ENCODE measurements around the gene TMEM214.
A peak's percentile ranks its signal among the peaks of the same experiment; 100 is the strongest.

Gene TMEM214

DNA sequence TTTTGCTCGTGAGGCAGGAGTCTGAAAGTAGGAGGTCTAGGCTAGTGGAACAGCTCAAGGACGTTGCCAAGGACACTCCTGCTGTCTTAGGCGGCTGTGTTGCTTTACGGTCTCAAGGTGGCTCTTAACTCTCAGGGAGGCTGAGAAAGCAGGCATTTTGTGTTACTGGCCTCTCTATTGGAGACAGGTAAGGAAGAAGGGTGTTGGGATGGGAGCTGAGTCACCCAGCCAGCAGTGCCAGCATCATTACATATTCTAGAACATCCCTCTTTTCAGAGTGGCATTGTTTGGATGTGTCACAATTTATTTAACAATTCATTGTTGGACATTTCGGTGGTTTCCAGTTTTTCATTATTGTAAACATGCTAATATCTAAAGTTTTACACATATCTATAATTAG lies 30.8 kb upstream of the TMEM214 start:
- H3K4me3 ChIP-seq (ENCODE audit: low read depth, low read length), result no peak overlapping the region
- TF ChIP-seq, protein P1, sequence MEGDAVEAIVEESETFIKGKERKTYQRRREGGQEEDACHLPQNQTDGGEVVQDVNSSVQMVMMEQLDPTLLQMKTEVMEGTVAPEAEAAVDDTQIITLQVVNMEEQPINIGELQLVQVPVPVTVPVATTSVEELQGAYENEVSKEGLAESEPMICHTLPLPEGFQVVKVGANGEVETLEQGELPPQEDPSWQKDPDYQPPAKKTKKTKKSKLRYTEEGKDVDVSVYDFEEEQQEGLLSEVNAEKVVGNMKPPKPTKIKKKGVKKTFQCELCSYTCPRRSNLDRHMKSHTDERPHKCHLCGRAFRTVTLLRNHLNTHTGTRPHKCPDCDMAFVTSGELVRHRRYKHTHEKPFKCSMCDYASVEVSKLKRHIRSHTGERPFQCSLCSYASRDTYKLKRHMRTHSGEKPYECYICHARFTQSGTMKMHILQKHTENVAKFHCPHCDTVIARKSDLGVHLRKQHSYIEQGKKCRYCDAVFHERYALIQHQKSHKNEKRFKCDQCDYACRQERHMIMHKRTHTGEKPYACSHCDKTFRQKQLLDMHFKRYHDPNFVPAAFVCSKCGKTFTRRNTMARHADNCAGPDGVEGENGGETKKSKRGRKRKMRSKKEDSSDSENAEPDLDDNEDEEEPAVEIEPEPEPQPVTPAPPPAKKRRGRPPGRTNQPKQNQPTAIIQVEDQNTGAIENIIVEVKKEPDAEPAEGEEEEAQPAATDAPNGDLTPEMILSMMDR (conservative IDR thresholded peaks at IDR 0.05; ENCODE audit: low read depth, low read length), result no peak
- DNase-seq (ENCODE audit: low read depth), result no peak

DNA sequence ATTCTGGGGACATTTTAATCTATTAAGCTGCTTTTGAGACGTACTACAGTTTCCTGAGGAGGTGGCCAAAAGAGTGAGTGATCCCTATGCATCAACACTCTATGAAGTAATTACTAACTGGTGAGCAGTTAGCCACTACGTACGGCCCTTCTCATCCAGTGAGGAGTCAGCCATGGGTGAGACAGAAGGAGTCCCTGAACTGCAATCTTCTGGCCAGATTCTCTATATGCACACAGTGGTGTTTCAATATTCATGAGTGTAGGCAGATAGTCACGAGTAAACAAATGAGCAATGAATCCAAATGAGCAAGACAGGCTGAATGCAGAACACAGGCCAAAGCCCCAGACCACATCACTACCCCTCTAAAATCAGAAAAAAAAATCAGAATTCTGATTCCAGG lies 29.8 kb upstream of the TMEM214 start:
- no peak overlapping the region for H3K4me3 ChIP-seq (ENCODE audit: low read depth, low read length)
- DNase-seq (ENCODE audit: low read depth), result no peak
- TF ChIP-seq, protein P1 (conservative IDR thresholded peaks at IDR 0.05; ENCODE audit: low read depth, low read length), result no peak

DNA sequence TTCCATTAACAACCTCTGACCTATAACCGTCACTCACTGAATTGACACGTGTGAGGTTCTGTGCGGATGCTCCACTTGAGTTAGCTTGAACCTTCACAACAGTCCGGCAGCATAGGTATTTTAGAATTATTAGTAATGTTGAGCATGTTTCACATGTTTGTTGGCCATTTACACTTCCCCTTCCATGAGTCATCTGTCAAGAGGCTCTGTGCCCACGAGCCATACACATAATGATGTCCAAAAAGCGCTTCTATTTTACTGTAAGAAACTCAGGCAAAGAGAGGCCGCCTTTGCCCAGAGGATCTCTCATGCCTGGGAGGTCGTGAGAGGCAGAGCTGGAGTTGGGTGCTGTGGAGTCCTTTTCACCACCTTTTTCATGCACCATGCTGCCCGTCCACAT lies 28.9 kb upstream of the TMEM214 start:
- DNase-seq (ENCODE audit: low read depth), result peak; percentile 67
- TF ChIP-seq, protein P1 (conservative IDR thresholded peaks at IDR 0.05; ENCODE audit: low read depth, low read length), result no peak

DNA sequence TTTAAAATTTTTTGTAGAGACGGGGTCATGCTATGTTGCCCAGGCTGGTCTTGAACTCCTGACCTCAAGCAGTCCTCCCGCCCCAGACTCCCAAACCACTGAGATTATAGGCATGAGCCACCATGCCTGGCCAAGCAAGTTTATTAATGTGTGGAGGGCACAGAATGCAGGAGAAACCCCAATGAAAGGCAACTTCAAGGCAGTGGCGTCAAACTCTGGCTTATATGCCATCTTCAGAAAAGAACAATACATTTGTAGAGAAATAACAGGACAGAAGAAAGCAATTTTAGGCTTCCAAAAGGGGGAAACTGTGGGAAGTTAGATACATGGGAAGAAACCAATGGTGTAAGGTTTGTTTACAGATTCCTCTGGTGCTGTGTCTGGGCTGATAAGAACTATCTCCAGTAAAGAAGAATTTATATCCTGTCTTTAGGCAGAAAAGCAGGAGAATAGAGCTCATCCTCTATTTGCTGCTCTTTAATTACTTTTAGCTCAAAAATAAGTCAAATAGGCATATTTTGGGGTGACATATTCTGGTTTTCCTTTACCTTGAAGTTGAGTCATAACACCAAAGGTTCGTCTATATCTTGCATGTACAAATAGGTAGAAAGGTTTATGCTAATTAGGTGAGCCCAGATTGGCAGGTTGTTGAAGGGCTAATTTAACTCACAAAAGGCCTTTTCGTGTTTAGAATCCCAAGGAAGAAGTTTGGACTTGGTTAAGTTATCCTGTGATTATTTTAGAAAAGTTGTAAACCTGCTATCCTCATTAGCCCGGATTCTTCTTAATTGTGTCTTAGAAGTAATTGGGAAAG lies 26.0 kb upstream of the TMEM214 start:
- no peak for DNase-seq (ENCODE audit: low read depth)
- no peak overlapping the region for H3K4me3 ChIP-seq (ENCODE audit: low read depth, low read length)
- TF ChIP-seq, protein P1 (conservative IDR thresholded peaks at IDR 0.05; ENCODE audit: low read depth, low read length), result no peak

More for the DNA sequence above, 28.9 kb upstream of the TMEM214 start:
- H3K4me3 ChIP-seq (ENCODE audit: low read depth, low read length), result no peak overlapping the region

DNA sequence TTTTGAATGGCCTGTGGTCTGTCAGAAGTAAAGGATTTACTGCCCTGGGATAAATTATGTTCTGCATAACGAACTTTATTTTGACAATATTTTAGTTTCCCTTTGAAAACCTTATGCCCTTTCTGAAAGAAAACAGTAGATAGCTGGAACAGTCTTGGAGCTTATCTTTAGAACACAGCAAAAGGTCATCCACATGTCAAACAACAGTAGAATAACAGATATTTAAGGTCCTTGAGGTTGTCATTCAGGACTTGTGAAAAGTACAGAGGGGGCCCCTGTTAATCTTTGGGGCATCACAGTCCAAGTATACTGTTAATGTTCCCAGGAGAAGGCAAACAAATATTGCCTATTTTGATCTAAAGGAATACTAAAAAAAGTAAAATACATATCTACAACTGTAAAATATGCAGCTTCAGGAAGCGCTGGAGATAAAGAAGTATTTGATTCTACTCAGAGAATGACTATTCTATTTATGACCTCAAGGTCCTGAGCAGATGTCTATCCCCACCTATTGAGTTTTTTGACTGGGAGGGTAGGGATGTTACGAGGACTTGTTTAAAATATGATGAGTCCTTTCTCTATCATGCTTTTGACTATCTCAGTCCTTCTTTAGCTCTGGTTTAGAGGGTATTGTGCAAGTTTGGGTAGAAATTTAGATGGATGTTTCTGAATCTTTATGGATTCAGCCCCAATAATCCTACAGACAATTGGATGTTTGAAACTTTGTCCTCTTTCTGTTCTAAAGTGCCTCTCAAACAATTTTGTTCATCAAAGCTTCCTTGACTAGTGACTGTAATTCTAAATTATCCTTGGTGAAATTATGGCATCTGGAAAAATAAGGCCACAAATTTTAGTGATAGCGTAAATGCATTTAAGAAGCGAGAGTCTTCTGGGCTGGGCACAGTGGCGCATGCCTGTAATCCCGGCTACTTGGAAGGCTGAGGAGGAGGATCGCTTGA lies 25.1 kb upstream of the TMEM214 start:
- no peak overlapping the region for H3K4me3 ChIP-seq (ENCODE audit: low read depth, low read length)
- TF ChIP-seq, protein P1 (conservative IDR thresholded peaks at IDR 0.05; ENCODE audit: low read depth, low read length), result no peak
- DNase-seq (ENCODE audit: low read depth), result no peak

DNA sequence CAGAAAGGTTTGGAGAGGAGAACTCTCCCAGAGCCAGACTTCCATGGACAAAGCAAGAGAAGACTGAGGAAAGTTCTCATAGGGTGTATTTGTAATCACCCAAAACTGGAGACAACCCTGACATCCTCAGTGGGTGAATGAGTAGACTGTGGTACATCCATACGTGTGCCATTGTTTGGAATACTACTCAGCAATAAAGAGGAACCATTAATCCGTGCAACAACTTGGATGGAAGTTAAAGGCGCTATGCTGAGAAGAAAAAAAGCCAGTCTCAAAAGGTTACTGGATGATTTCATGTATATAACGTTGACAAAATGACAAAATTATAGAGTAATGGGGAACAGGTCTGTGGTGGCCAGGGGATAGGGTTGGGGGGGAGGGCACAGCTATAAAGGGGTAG lies 24.1 kb upstream of the TMEM214 start:
- DNase-seq (ENCODE audit: low read depth), result no peak
- TF ChIP-seq, protein P1 (conservative IDR thresholded peaks at IDR 0.05; ENCODE audit: low read depth, low read length), result no peak
- no peak overlapping the region for H3K4me3 ChIP-seq (ENCODE audit: low read depth, low read length)
